ENCODE results near the gene TJAP1. TPM values are rescaled to one million over a fixed set of nuclear protein-coding genes. Genes with fewer than 3 reads are reported as not detected.

TJAP1 gene
- total and polyA plus RNA-seq, 2 donors (not counting 1 experiment from before 2014, with no cell fraction given): 8.9 to 18.9 TPM

DNA sequence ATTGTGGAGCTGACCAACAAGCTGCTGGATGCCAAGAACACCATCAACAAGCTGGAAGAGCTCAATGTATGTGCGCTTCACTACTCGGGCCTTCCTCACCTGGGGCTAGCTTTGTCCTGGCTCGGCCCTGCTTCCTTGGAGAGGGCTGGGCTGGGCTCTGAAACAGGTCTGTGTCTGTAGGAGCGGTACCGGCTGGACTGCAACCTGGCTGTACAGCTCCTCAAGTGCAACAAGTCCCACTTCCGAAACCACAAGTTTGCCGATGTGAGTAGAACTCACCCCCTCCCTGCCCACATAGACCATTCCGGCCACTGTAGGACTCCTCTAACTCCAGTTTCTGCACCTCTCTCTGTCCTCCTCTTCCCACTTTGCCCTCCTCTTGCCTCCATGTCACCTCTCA, 26.1 kb downstream of the TJAP1 start:
- no peak overlapping the region for H3K4me2 ChIP-seq (ENCODE audit: extremely low read depth, insufficient read depth, low read length)
- no peak overlapping the region for H3K4me3 ChIP-seq (replicated peaks in 1 of 4; ENCODE audit: control extremely low read depth in 1 of 4, insufficient read depth in 1 of 4, low read depth in 3 of 4, low read length in 4 of 4)
- no peak for DNase-seq (ENCODE audit: low read depth in 2 of 2)
- H3K4me1 ChIP-seq (ENCODE audit: control insufficient read depth, extremely low read depth, insufficient read depth, low read length): no peaks in the 10 kb centered on the region
- TF ChIP-seq, protein P1, sequence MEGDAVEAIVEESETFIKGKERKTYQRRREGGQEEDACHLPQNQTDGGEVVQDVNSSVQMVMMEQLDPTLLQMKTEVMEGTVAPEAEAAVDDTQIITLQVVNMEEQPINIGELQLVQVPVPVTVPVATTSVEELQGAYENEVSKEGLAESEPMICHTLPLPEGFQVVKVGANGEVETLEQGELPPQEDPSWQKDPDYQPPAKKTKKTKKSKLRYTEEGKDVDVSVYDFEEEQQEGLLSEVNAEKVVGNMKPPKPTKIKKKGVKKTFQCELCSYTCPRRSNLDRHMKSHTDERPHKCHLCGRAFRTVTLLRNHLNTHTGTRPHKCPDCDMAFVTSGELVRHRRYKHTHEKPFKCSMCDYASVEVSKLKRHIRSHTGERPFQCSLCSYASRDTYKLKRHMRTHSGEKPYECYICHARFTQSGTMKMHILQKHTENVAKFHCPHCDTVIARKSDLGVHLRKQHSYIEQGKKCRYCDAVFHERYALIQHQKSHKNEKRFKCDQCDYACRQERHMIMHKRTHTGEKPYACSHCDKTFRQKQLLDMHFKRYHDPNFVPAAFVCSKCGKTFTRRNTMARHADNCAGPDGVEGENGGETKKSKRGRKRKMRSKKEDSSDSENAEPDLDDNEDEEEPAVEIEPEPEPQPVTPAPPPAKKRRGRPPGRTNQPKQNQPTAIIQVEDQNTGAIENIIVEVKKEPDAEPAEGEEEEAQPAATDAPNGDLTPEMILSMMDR (conservative IDR thresholded peaks at IDR 0.05 in 1 of 2, IDR thresholded peaks at IDR 0.05 in 1 of 2; ENCODE audit: low read depth in 1 of 2, low read length in 2 of 2): no peak
- TF ChIP-seq EZH2 (IDR thresholded peaks at IDR 0.05; ENCODE audit: low read length, missing control alignments): no peak
- no peaks in the 10 kb centered on the region for H3K27me3 ChIP-seq (ENCODE audit: control insufficient read depth, insufficient read depth, low read length)
- H3K36me3 ChIP-seq (ENCODE audit: control insufficient read depth, insufficient read depth, low read length): peaks cover 27% of the 10 kb centered on the region
- H4K20me1 ChIP-seq (ENCODE audit: control insufficient read depth, extremely low read depth, insufficient read depth, low read length): no peaks in the 10 kb centered on the region
- H3K27ac ChIP-seq (ENCODE audit: insufficient read depth, low read length): no peak overlapping the region
- no peak overlapping the region for H3K9ac ChIP-seq (ENCODE audit: insufficient read depth, low read length)
- no peak overlapping the region for H2AFZ ChIP-seq (ENCODE audit: low read length)
- no peaks in the 10 kb centered on the region for H3K9me3 ChIP-seq (ENCODE audit: control insufficient read depth, insufficient read depth, low read depth, low read length)
- no peaks in the 10 kb centered on the region for H3K79me2 ChIP-seq (ENCODE audit: control insufficient read depth, insufficient read depth, low read length)

DNA sequence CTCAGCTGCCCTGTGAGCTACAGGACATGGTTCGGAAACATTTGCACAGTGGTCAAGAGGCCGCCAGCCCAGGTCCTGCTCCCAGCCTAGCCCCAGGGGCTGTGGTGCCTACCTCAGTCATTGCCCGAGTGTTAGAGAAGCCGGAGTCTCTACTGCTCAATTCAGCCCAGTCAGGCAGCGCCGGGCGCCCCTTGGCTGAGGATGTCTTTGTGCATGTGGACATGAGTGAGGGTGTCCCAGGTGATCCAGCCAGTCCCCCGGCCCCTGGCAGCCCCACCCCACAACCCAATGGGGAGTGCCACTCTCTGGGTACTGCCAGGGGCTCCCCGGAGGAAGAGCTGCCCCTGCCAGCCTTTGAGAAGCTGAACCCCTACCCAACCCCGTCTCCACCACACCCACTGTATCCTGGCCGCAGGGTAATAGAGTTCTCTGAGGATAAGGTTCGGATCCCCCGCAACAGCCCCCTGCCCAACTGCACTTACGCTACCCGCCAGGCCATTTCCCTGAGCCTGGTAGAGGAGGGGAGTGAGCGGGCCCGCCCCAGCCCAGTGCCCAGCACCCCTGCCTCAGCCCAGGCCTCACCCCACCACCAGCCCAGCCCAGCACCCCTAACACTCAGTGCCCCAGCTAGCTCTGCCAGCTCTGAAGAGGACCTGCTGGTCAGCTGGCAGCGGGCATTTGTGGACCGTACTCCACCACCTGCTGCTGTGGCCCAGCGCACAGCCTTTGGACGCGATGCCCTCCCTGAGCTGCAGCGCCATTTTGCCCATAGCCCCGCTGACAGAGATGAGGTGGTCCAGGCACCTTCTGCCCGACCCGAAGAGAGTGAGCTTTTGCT, 27.6 kb downstream of the TJAP1 start:
- no peak overlapping the region for H3K27ac ChIP-seq (ENCODE audit: insufficient read depth, low read length)
- no peaks in the 10 kb centered on the region for H3K79me2 ChIP-seq (ENCODE audit: control insufficient read depth, insufficient read depth, low read length)
- peaks cover 3% of the 10 kb centered on the region for H3K4me1 ChIP-seq (ENCODE audit: control insufficient read depth, extremely low read depth, insufficient read depth, low read length)
- no peaks in the 10 kb centered on the region for H3K27me3 ChIP-seq (ENCODE audit: control insufficient read depth, insufficient read depth, low read length)
- H4K20me1 ChIP-seq (ENCODE audit: control insufficient read depth, extremely low read depth, insufficient read depth, low read length): no peaks in the 10 kb centered on the region
- TF ChIP-seq, protein P1 (conservative IDR thresholded peaks at IDR 0.05 in 1 of 2, IDR thresholded peaks at IDR 0.05 in 1 of 2; ENCODE audit: low read depth in 1 of 2, low read length in 2 of 2): no peak
- no peak for TF ChIP-seq EZH2 (IDR thresholded peaks at IDR 0.05; ENCODE audit: low read length, missing control alignments)
- H3K9ac ChIP-seq (ENCODE audit: insufficient read depth, low read length): no peak overlapping the region
- H3K9me3 ChIP-seq (ENCODE audit: control insufficient read depth, insufficient read depth, low read depth, low read length): no peaks in the 10 kb centered on the region
- DNase-seq (ENCODE audit: low read depth in 2 of 2): no peak
- no peak overlapping the region for H2AFZ ChIP-seq (ENCODE audit: low read length)
- H3K4me3 ChIP-seq (replicated peaks in 1 of 4; ENCODE audit: control extremely low read depth in 1 of 4, insufficient read depth in 1 of 4, low read depth in 3 of 4, low read length in 4 of 4): no peak overlapping the region
- peaks cover 20% of the 10 kb centered on the region for H3K36me3 ChIP-seq (ENCODE audit: control insufficient read depth, insufficient read depth, low read length)
- no peak overlapping the region for H3K4me2 ChIP-seq (ENCODE audit: extremely low read depth, insufficient read depth, low read length)

DNA sequence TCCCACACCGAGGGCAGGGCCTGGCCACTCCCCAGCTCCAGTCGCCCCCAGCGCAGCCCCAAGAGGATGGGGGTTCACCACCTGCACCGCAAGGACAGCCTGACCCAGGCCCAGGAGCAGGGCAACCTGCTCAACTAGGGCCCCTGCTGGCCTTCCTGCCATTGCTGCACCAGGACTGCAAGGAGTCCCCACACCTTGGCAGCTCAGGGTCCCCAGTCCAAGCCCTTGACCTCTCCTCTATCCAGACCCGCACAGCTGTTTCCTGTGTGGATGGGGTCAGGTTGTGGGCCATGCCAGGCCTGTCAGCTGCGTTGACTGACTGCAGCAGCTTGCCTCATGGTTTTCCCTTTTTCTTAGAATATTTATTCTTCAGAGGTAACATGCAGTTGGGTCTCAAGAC, 28.3 kb downstream of the TJAP1 start:
- Histone ChIP-seq H3K4me2 (ENCODE audit: extremely low read depth, insufficient read depth, low read length) (no peak overlapping the region), H3K4me1 (ENCODE audit: control insufficient read depth, extremely low read depth, insufficient read depth, low read length) (peaks cover 3% of the 10 kb centered on the region), H2AFZ (ENCODE audit: low read length) (no peak overlapping the region), H4K20me1 (ENCODE audit: control insufficient read depth, extremely low read depth, insufficient read depth, low read length) (no peaks in the 10 kb centered on the region), H3K4me3 (replicated peaks in 1 of 4; ENCODE audit: control extremely low read depth in 1 of 4, insufficient read depth in 1 of 4, low read depth in 3 of 4, low read length in 4 of 4) (no peak overlapping the region), H3K79me2 (ENCODE audit: control insufficient read depth, insufficient read depth, low read length) (no peaks in the 10 kb centered on the region), H3K9ac (ENCODE audit: insufficient read depth, low read length) (no peak overlapping the region), H3K9me3 (ENCODE audit: control insufficient read depth, insufficient read depth, low read depth, low read length) (no peaks in the 10 kb centered on the region), H3K27me3 (ENCODE audit: control insufficient read depth, insufficient read depth, low read length) (no peaks in the 10 kb centered on the region), H3K36me3 (ENCODE audit: control insufficient read depth, insufficient read depth, low read length) (peaks cover 19% of the 10 kb centered on the region), H3K27ac (ENCODE audit: insufficient read depth, low read length) (no peak overlapping the region)
- no peak for DNase-seq (ENCODE audit: low read depth in 2 of 2)
- TF ChIP-seq, protein P1 (conservative IDR thresholded peaks at IDR 0.05 in 1 of 2, IDR thresholded peaks at IDR 0.05 in 1 of 2; ENCODE audit: low read depth in 1 of 2, low read length in 2 of 2): no peak
- no peak for TF ChIP-seq EZH2 (IDR thresholded peaks at IDR 0.05; ENCODE audit: low read length, missing control alignments)

Measured in fibroblast of lung (primary cell).